Coronary artery (tissue), 2 donors: Measurements from ENCODE around the gene CYP8B1.

ENCODE experiments used
- DNase-seq: peaks from one replicate; pipeline ENCODE4 v3.0.0-alpha.2; 2017; ENCODE audit warnings: low spot score
- H3K27ac ChIP-seq, 2 donors: fragments of 200-600 bp; sonication (generic); one replicate each; pipeline ENCODE4 v1.5.1; 2016 to 2019
- H3K4me3 ChIP-seq: fragments of 200-600 bp; sonication (generic); 2 replicates; pipeline ENCODE4 v1.5.1; 2016; ENCODE audit warnings: mild to moderate bottlenecking, moderate library complexity
- CTCF ChIP-seq: fragments of 200-600 bp; sonication (generic); IDR thresholded peaks from one replicate; pipeline ENCODE4 v1.5.1; 2019; ENCODE audit warnings: antibody characterized with exemption

CYP8B1 gene

DNA sequence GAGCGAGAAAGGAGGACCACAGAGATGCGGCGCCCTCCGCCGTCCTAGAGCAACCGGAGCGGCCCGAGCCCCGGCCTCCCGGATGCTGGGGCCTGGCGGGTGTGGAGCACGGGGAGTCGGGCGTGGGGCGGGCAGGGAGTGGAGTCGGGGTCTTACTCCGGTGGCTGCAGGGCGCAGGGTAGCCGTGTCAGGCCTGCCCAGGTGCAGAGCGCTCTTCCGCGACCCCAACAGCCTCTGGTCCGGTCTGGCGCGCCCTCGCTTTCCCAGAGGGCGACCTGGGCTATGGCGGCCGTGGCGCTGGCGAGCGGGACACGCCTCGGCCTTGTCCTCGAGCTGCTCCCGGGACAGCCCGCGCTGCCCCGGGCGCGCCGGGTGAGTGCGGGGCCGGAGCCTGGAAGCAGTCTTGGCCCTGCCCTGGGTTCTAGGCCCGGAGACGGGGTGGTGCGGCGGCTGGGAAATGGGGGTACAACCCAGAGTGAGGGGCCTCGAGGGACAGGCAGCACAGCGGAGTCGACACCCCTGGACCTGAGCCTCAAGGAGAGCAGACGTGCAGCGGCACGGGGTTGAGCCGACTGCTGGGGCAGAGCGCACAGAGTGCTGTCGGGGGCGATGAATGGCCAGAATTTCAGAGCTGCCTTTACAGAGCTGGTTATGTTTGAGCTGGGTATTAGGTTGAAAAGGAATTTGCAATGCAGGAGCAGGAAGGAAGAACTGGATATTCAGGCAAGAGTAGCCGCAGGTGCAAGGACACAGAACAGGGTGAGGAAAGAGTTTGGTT lies 30.6 kb upstream of the CYP8B1 start, which contains the start of gene ZNF662:
Gene ZNF662, plus strand, starts transcription at position 73 of the 778 bp plus-strand sequence. CDS start 1,973 bp downstream, outside the sequence.
- Histone ChIP-seq H3K4me3 (peak within 1 kb of the TSS; percentile 94), H3K27ac (peak within 1 kb of the TSS; percentile 46 to 77)
- DNase-seq = peak; percentile 78
- TF ChIP-seq CTCF = no peak

GRCh38 chr3:42905740-42906069 lies 30.0 kb upstream of the CYP8B1 start:
- TF ChIP-seq CTCF = no peak
- Histone ChIP-seq H3K27ac (peak overlapping the region; percentile 46 to 77), H3K4me3 (peak overlapping the region; percentile 94)
- DNase-seq = no peak

DNA sequence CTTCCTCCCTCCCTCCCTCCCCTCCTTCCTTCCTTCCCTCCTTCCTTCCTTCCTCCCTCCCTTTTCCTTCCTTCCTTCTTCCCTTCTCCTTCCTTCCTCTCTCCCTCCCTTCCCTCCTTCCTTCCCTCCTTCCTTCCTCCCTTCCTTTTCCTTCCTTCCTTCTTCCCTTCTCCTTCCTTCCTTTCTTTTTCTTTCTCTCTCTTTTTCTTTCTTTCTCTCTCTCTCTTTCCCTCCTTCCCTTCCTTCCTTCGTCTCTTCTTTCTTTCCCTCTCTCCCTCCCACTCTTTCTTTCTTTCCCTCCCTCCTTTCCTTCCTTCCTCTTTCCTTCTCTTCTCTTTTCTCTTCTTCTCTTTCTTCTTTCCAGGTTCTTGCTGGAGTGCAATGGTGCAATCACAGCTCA lies 28.4 kb upstream of the CYP8B1 start:
- Histone ChIP-seq H3K4me3 (no peak overlapping the region), H3K27ac (no peak overlapping the region)
- DNase-seq = no peak
- no peak for TF ChIP-seq CTCF

DNA sequence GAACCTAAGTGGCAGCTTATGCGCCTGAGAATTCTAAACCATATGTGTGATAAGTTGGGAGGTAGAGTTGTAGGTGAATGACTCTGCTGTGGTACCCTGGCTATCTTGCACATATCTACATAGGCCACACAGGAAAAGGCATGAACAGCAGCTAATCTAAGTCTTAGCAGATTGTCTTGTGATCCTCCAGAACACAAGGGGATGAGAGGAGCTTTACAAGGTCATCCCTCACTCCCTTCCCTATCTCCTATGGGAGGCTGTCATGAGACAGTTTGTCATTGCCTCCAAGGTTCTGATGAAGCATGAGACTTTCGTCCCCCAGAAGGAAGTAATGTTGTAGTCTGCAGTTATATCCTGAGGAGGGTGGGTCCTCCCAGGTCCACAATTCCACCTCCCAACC lies 26.6 kb upstream of the CYP8B1 start:
- no peak for TF ChIP-seq CTCF
- H3K4me3 ChIP-seq = no peak overlapping the region
- DNase-seq = no peak
- no peak overlapping the region for H3K27ac ChIP-seq

DNA sequence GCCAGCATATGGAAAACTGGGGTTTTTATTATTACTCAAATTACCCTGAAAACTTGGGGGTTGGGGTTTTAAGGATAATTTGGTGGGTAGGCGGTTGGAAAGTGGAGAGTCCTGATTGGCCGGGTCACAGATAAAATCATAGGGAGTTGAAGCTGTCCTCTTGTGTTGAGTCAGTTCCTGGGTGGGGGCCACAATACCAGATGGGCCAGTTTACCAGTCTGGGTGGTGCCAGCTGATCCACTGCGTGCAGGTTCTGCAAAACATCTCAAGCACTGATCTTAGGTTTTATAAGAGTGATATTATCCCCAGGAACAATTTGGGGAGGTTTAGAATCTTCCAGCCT lies 25.4 kb upstream of the CYP8B1 start:
- H3K4me3 ChIP-seq = no peak overlapping the region
- no peak overlapping the region for H3K27ac ChIP-seq
- no peak for DNase-seq
- no peak for TF ChIP-seq CTCF

DNA sequence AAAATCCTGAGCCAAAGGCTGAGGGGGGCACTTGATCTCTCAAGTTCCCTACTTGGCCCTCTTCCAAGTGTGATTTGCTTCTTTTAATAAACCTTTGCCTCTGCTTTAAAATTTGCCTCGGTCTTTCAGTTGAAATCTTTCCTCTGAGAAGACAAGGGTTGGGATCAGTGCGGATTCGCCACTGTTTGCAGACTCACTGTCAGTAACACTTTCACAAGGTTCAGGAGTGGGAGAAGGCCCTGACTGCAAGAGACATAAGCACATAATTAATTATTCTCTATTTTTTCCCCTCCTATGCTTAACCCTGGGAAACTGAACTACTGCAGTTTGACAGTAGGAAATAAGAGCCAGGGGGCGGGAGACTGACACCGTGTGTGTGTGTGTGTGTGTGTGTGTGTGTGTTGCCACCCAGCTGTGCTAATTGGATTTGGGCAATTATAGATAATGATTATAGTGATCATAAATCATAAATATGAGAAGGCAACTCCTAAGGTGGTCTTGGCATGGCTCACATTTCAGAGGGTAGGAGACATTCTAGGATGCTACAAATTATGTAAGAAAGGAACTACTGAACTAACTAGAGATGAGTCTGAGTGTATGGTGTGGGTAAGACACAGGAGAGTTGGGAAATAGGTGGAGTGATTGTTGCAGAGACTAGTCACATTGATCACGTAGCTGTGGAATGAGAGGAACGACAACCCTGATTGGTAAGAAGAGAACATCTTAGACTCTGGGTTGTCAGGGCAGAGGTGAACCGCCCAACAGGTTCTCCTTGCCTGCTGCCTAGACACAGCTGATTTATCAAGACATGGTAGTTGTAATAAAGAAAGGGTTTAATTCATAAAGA lies 24.8 kb upstream of the CYP8B1 start:
- DNase-seq = no peak
- Histone ChIP-seq H3K27ac (no peak overlapping the region), H3K4me3 (no peak overlapping the region)
- no peak for TF ChIP-seq CTCF
